ENCODE measurements around the gene CINP.

DNA sequence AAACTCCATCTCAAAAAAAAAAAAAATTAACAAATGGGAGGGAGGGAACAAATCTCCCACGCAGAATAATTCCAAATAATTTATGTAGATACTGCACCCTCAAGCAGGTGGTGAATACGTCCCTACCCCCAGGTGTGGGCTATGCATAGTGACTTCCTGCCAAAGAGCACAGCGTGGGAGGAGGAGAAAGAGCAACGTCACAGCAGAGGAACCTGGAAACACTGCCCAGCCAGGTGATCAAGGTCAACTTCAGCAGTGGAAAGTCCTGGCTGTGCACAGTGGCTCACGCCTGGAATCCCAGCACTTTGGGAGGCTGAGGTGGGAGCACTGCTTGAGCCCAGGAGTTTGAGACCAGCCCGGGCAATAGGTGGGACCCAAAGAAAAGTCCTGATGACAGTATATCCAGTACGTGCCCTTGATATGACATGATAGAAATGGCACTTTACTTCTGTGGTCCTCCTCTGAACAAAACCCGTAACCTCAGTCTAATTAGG lies 9.5 kb downstream of the CINP start:
- TF ChIP-seq, protein P1, sequence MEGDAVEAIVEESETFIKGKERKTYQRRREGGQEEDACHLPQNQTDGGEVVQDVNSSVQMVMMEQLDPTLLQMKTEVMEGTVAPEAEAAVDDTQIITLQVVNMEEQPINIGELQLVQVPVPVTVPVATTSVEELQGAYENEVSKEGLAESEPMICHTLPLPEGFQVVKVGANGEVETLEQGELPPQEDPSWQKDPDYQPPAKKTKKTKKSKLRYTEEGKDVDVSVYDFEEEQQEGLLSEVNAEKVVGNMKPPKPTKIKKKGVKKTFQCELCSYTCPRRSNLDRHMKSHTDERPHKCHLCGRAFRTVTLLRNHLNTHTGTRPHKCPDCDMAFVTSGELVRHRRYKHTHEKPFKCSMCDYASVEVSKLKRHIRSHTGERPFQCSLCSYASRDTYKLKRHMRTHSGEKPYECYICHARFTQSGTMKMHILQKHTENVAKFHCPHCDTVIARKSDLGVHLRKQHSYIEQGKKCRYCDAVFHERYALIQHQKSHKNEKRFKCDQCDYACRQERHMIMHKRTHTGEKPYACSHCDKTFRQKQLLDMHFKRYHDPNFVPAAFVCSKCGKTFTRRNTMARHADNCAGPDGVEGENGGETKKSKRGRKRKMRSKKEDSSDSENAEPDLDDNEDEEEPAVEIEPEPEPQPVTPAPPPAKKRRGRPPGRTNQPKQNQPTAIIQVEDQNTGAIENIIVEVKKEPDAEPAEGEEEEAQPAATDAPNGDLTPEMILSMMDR (IDR thresholded peaks at IDR 0.05), result no peak
- no peak for TF ChIP-seq POLR2A (IDR thresholded peaks at IDR 0.05)
